HepG2 (cell line): Measurements from ENCODE around the gene CBLN3.

ENCODE experiments used
- JUN ChIP-seq: sonication (generic); formaldehyde crosslinking; IDR thresholded peaks from 2 replicates; pipeline ENCODE4 v1.4.0; 2020; ENCODE audit warnings: mild to moderate bottlenecking, missing genetic modification reagents
- ZNF12 ChIP-seq: sonication (generic); formaldehyde crosslinking; IDR thresholded peaks from 2 replicates; pipeline ENCODE4 v1.5.0; 2020; ENCODE audit warnings: missing genetic modification reagents
- ZNF24 ChIP-seq: fragments of 450-650 bp; IDR thresholded peaks from 2 replicates; pipeline ENCODE4 v1.6.1; 2017; ENCODE audit warnings: antibody characterized with exemption, mild to moderate bottlenecking
- ZNF790 ChIP-seq: sonication (generic); formaldehyde crosslinking; IDR thresholded peaks from 2 replicates; pipeline ENCODE4 v1.8.0; 2022; ENCODE audit warnings: missing genetic modification reagents, mild to moderate bottlenecking, borderline replicate concordance

DNA sequence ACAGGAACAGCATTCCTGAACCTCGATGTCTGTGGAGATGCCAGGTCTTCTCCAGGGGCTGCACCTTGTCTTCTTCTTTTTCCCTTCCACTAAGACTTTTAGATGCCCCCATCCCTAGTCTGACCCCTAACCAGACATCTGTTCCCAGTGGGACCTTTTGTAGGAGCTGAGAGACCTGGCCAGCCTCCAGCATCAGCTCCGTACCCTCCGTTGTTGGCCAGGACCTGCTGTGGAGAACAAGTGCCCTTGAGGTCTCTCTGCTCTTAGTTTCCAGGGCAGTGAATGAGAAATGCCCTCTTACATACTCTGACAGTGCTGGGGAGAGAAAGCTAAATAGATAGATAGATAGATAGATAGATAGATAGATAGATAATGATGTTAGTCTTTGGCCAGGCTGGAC is 29.9 kb upstream of the CBLN3 start:
- no peak for TF ChIP-seq ZNF790 (CRISPR knock-in tag)
- no peak for TF ChIP-seq JUN (CRISPR knock-in tag)
- TF ChIP-seq ZNF12 = no peak
- TF ChIP-seq ZNF24 = no peak
